HepG2 (cell line): ENCODE data around the gene PRSS36. TPM values are rescaled to one million over a fixed set of nuclear protein-coding genes. Genes with fewer than 3 reads are reported as not detected.

Experiments used
- AGO1 ChIP-seq: fragments of 200-400 bp; formaldehyde crosslinking; IDR thresholded peaks from 2 replicates; pipeline ENCODE4 v1.6.1; 2017; ENCODE audit warnings: mild to moderate bottlenecking, low read depth, low read length, moderate library complexity; ENCODE audit not compliant: poor library complexity, severe bottlenecking
- EED ChIP-seq: sonication (generic); formaldehyde crosslinking; IDR thresholded peaks from 2 replicates; pipeline ENCODE4 v1.5.0; 2020; ENCODE audit warnings: mild to moderate bottlenecking, missing genetic modification reagents
- ESRRA ChIP-seq: sonication (generic); formaldehyde crosslinking; IDR thresholded peaks from 2 replicates; pipeline ENCODE4 v1.5.1; 2020; ENCODE audit warnings: mild to moderate bottlenecking, low read depth, missing genetic modification reagents
- FOXC1 ChIP-seq: sonication (generic); formaldehyde crosslinking; IDR thresholded peaks from 2 replicates; pipeline ENCODE4 v1.8.0; 2022; ENCODE audit warnings: mild to moderate bottlenecking, missing genetic modification reagents, borderline replicate concordance
- RAD21 ChIP-seq: fragments of 450-650 bp; formaldehyde crosslinking; IDR thresholded peaks from 2 replicates; pipeline ENCODE4 v1.5.0; 2020; ENCODE audit warnings: mild to moderate bottlenecking
- TRAFD1 ChIP-seq: sonication (generic); formaldehyde crosslinking; IDR thresholded peaks from 2 replicates; pipeline ENCODE4 v1.5.1; 2020; ENCODE audit warnings: missing genetic modification reagents, mild to moderate bottlenecking, borderline replicate concordance
- YY1 ChIP-seq: IDR thresholded peaks from 2 replicates; pipeline ENCODE4 v1.6.1; 2011; ENCODE audit warnings: low read length, low read depth, moderate library complexity, mild to moderate bottlenecking; ENCODE audit not compliant: insufficient read depth, insufficient replicate concordance
- ZNF207 ChIP-seq: fragments of 450-650 bp; IDR thresholded peaks from 2 replicates; pipeline ENCODE4 v1.6.1; 2016; ENCODE audit warnings: antibody characterized with exemption, borderline replicate concordance
- ZNF614 ChIP-seq: IDR thresholded peaks from 2 replicates; pipeline ENCODE4 v1.6.1; 2018; ENCODE audit warnings: missing biosample characterization, missing genetic modification reagents, inconsistent platforms, borderline replicate concordance
- ZXDC ChIP-seq: sonication (generic); formaldehyde crosslinking; IDR thresholded peaks from 2 replicates; pipeline ENCODE4 v1.5.0; 2020; ENCODE audit warnings: mild to moderate bottlenecking, missing genetic modification reagents
- polyA plus RNA-seq, 8 experiments: library from polyadenylated mRNA; depleted of rRNA in 3 of 8; stranded (reverse) in 7 of 8; unstranded in 1 of 8; fragments of >200 nt; fragmentation: Illumina TruSeq in 4 of 8; extraction: Trizol in 4 of 8; gene quantifications; 2 replicates each; pipeline versions ENCODE4 v1.2.1 to v1.2.3, GENCODE V29; 2011 to 2016; ENCODE audit warnings: low read depth in 4 of 8, missing spikeins in 1 of 8, mixed read lengths in 1 of 8; ENCODE audit not compliant: insufficient read depth in 1 of 8
- total RNA-seq, 5 experiments: library from RNA; depleted of rRNA; stranded (reverse); fragments of >200 nt; fragmentation: Illumina TruSeq; extraction: Trizol; gene quantifications; 2 replicates each; pipeline ENCODE4 v1.2.3, GENCODE V29; 2016; ENCODE audit warnings: low read depth in 1 of 5
- TF ChIP-seq, protein P1 (sequence below): conservative IDR thresholded peaks from 2 replicates; pipeline ENCODE4 v1.6.1; 2018; ENCODE audit warnings: missing genetic modification reagents
- TF ChIP-seq, protein P2 (sequence below), 2 experiments: fragments of 450-650 bp in 1 of 2; sonication (generic) in 1 of 2; formaldehyde crosslinking in 1 of 2; IDR thresholded peaks; 2 replicates each; pipeline versions ENCODE4 v1.6.1 to v1.8.0; 2016 to 2022; ENCODE audit warnings: antibody characterized with exemption in 1 of 2, mild to moderate bottlenecking in 1 of 2, missing genetic modification reagents in 1 of 2

The PRSS36 gene
- total and polyA plus RNA-seq, 2 of the 13 experiments (the other 11 are each of a cell fraction or from before 2014, with no cell fraction given) = 1.5 to 2.1 TPM

- TF ChIP-seq TRAFD1 (CRISPR knock-in tag) (no peak), EED (CRISPR knock-in tag) (no peak), ESRRA (CRISPR knock-in tag) (no peak), ZNF614 (CRISPR knock-in tag) (peak; percentile 69; the same call in 1 of the 2 replicates), ZNF207 (no peak), AGO1 (no peak), YY1 (peak; percentile 79), FOXC1 (CRISPR knock-in tag) (peak; percentile 86; the same call in 1 of the 2 replicates), ZXDC (CRISPR knock-in tag) (0 out of 2 replicates have a peak, but pooled peaks have one; percentile 21), RAD21 (peak; percentile 46; the same call in 1 of the 2 replicates)
- TF ChIP-seq, protein P1, sequence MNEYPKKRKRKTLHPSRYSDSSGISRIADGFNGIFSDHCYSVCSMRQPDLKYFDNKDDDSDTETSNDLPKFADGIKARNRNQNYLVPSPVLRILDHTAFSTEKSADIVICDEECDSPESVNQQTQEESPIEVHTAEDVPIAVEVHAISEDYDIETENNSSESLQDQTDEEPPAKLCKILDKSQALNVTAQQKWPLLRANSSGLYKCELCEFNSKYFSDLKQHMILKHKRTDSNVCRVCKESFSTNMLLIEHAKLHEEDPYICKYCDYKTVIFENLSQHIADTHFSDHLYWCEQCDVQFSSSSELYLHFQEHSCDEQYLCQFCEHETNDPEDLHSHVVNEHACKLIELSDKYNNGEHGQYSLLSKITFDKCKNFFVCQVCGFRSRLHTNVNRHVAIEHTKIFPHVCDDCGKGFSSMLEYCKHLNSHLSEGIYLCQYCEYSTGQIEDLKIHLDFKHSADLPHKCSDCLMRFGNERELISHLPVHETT = no peak; the same call in 1 of the 2 replicates
- TF ChIP-seq, protein P2, sequence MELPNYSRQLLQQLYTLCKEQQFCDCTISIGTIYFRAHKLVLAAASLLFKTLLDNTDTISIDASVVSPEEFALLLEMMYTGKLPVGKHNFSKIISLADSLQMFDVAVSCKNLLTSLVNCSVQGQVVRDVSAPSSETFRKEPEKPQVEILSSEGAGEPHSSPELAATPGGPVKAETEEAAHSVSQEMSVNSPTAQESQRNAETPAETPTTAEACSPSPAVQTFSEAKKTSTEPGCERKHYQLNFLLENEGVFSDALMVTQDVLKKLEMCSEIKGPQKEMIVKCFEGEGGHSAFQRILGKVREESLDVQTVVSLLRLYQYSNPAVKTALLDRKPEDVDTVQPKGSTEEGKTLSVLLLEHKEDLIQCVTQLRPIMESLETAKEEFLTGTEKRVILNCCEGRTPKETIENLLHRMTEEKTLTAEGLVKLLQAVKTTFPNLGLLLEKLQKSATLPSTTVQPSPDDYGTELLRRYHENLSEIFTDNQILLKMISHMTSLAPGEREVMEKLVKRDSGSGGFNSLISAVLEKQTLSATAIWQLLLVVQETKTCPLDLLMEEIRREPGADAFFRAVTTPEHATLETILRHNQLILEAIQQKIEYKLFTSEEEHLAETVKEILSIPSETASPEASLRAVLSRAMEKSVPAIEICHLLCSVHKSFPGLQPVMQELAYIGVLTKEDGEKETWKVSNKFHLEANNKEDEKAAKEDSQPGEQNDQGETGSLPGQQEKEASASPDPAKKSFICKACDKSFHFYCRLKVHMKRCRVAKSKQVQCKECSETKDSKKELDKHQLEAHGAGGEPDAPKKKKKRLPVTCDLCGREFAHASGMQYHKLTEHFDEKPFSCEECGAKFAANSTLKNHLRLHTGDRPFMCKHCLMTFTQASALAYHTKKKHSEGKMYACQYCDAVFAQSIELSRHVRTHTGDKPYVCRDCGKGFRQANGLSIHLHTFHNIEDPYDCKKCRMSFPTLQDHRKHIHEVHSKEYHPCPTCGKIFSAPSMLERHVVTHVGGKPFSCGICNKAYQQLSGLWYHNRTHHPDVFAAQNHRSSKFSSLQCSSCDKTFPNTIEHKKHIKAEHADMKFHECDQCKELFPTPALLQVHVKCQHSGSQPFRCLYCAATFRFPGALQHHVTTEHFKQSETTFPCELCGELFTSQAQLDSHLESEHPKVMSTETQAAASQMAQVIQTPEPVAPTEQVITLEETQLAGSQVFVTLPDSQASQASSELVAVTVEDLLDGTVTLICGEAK (IDR thresholded peaks at IDR 0.05) = no peak
- TF ChIP-seq, protein P2 (CRISPR knock-in tag; IDR thresholded peaks at IDR 0.05) = no peak; the same call in 1 of the 2 replicates
Measured at GRCh38 chr16:31108035-31108793, 41.7 kb downstream of the PRSS36 start, which contains the start of gene BCKDK (continued).
